IPS-20b (cell line): ENCODE data around the gene SUGCT.

Source experiments
- H3K27ac ChIP-seq: one replicate; pipeline ENCODE4 v1.5.1; 2013; ENCODE audit warnings: low read length
- H3K27me3 ChIP-seq: 2 replicates; pipeline ENCODE4 v1.6.1; 2013; ENCODE audit warnings: mild to moderate bottlenecking, low read length, inconsistent platforms; ENCODE audit not compliant: insufficient read depth
- H3K36me3 ChIP-seq: 2 replicates; pipeline ENCODE4 v1.6.1; 2013; ENCODE audit warnings: low read depth, mild to moderate bottlenecking, inconsistent platforms, low read length, moderate library complexity; ENCODE audit not compliant: insufficient read depth
- H3K4me1 ChIP-seq: 2 replicates; pipeline ENCODE4 v1.6.1; 2013; ENCODE audit warnings: mild to moderate bottlenecking, control low read depth, inconsistent platforms, low read length, moderate library complexity; ENCODE audit not compliant: insufficient read depth
- H3K4me3 ChIP-seq: 2 replicates; pipeline ENCODE4 v1.5.1; 2013; ENCODE audit warnings: mild to moderate bottlenecking, low read length, inconsistent platforms
- H3K9ac ChIP-seq: 2 replicates; pipeline ENCODE4 v1.6.1; 2013; ENCODE audit warnings: low read depth, mild to moderate bottlenecking, inconsistent platforms, low read length, moderate library complexity
- H3K9me3 ChIP-seq: 2 replicates; pipeline ENCODE4 v1.6.1; 2013; ENCODE audit warnings: mild to moderate bottlenecking, low read depth, low read length, inconsistent platforms; ENCODE audit not compliant: insufficient read depth

Gene SUGCT

GRCh38 chr7:40175725-40176510, 41.1 kb downstream of the SUGCT start:
- Histone ChIP-seq H3K4me1 (peaks cover 4% of the 10 kb centered on the region; the same call in 1 of the 2 replicates), H3K9me3 (no peaks in the 10 kb centered on the region), H3K9ac (no peak overlapping the region), H3K27ac (no peak overlapping the region), H3K4me3 (no peak overlapping the region), H3K36me3 (no peaks in the 10 kb centered on the region), H3K27me3 (no peaks in the 10 kb centered on the region)

GRCh38 chr7:40177071-40177470, 42.3 kb downstream of the SUGCT start:
- no peaks in the 10 kb centered on the region for H3K36me3 ChIP-seq
- no peaks in the 10 kb centered on the region for H3K9me3 ChIP-seq
- no peak overlapping the region for H3K4me3 ChIP-seq
- H3K27ac ChIP-seq, result no peak overlapping the region
- no peaks in the 10 kb centered on the region for H3K4me1 ChIP-seq
- H3K9ac ChIP-seq, result no peak overlapping the region
- no peaks in the 10 kb centered on the region for H3K27me3 ChIP-seq

GRCh38 chr7:40182452-40182851, 47.6 kb downstream of the SUGCT start:
- Histone ChIP-seq H3K4me1 (no peaks in the 10 kb centered on the region), H3K27me3 (no peaks in the 10 kb centered on the region), H3K9me3 (no peaks in the 10 kb centered on the region), H3K4me3 (no peak overlapping the region), H3K9ac (no peak overlapping the region), H3K36me3 (no peaks in the 10 kb centered on the region), H3K27ac (no peak overlapping the region)

- H3K9me3 ChIP-seq, result no peaks in the 10 kb centered on the region
- no peak overlapping the region for H3K9ac ChIP-seq
- no peak overlapping the region for H3K4me3 ChIP-seq
Measured at GRCh38 chr7:40186586-40186985, 51.8 kb downstream of the SUGCT start.

GRCh38 chr7:40192036-40192435, 57.2 kb downstream of the SUGCT start:
- Histone ChIP-seq H3K36me3 (no peaks in the 10 kb centered on the region), H3K27ac (no peak overlapping the region), H3K9ac (no peak overlapping the region), H3K9me3 (no peaks in the 10 kb centered on the region), H3K4me1 (no peaks in the 10 kb centered on the region), H3K27me3 (no peaks in the 10 kb centered on the region), H3K4me3 (no peak overlapping the region)

More at GRCh38 chr7:40186586-40186985, 51.8 kb downstream of the SUGCT start:
- no peak overlapping the region for H3K27ac ChIP-seq
- no peaks in the 10 kb centered on the region for H3K36me3 ChIP-seq
- no peaks in the 10 kb centered on the region for H3K4me1 ChIP-seq
- no peaks in the 10 kb centered on the region for H3K27me3 ChIP-seq

GRCh38 chr7:40194745-40195144, 59.9 kb downstream of the SUGCT start:
- H3K27ac ChIP-seq, result no peak overlapping the region
- H3K36me3 ChIP-seq, result no peaks in the 10 kb centered on the region
- no peaks in the 10 kb centered on the region for H3K9me3 ChIP-seq
- H3K4me3 ChIP-seq, result no peak overlapping the region
- no peak overlapping the region for H3K9ac ChIP-seq
- no peaks in the 10 kb centered on the region for H3K27me3 ChIP-seq
- H3K4me1 ChIP-seq, result no peaks in the 10 kb centered on the region

GRCh38 chr7:40197527-40197926, 62.7 kb downstream of the SUGCT start:
- Histone ChIP-seq H3K4me1 (no peaks in the 10 kb centered on the region), H3K27me3 (no peaks in the 10 kb centered on the region), H3K4me3 (no peak overlapping the region), H3K9ac (no peak overlapping the region), H3K27ac (no peak overlapping the region), H3K9me3 (no peaks in the 10 kb centered on the region), H3K36me3 (no peaks in the 10 kb centered on the region)

- Histone ChIP-seq H3K4me1 (no peaks in the 10 kb centered on the region), H3K9me3 (no peaks in the 10 kb centered on the region), H3K36me3 (no peaks in the 10 kb centered on the region), H3K27me3 (no peaks in the 10 kb centered on the region), H3K27ac (no peak overlapping the region), H3K9ac (no peak overlapping the region), H3K4me3 (no peak overlapping the region)
Measured at GRCh38 chr7:40199076-40199802, 64.4 kb downstream of the SUGCT start.

- no peak overlapping the region for H3K4me3 ChIP-seq
- H3K36me3 ChIP-seq, result no peaks in the 10 kb centered on the region
- H3K4me1 ChIP-seq, result no peaks in the 10 kb centered on the region
- H3K27me3 ChIP-seq, result no peaks in the 10 kb centered on the region
- no peaks in the 10 kb centered on the region for H3K9me3 ChIP-seq
- H3K9ac ChIP-seq, result no peak overlapping the region
- H3K27ac ChIP-seq, result no peak overlapping the region
Measured at GRCh38 chr7:40200791-40201190, 66.0 kb downstream of the SUGCT start.

- H3K9me3 ChIP-seq, result no peaks in the 10 kb centered on the region
- no peak overlapping the region for H3K4me3 ChIP-seq
- no peak overlapping the region for H3K27ac ChIP-seq
- H3K9ac ChIP-seq, result no peak overlapping the region
- no peaks in the 10 kb centered on the region for H3K4me1 ChIP-seq
- no peaks in the 10 kb centered on the region for H3K36me3 ChIP-seq
- H3K27me3 ChIP-seq, result no peaks in the 10 kb centered on the region
Measured at GRCh38 chr7:40202851-40203250, 68.0 kb downstream of the SUGCT start.

- no peak overlapping the region for H3K4me3 ChIP-seq
- H3K27me3 ChIP-seq, result no peaks in the 10 kb centered on the region
- H3K9ac ChIP-seq, result no peak overlapping the region
- H3K27ac ChIP-seq, result no peak overlapping the region
- no peaks in the 10 kb centered on the region for H3K9me3 ChIP-seq
- no peaks in the 10 kb centered on the region for H3K4me1 ChIP-seq
- H3K36me3 ChIP-seq, result no peaks in the 10 kb centered on the region
Measured at GRCh38 chr7:40204581-40204980, 69.8 kb downstream of the SUGCT start.

GRCh38 chr7:40205992-40206391, 71.2 kb downstream of the SUGCT start:
- H3K4me3 ChIP-seq, result no peak overlapping the region
- no peaks in the 10 kb centered on the region for H3K4me1 ChIP-seq
- no peaks in the 10 kb centered on the region for H3K36me3 ChIP-seq
- H3K27ac ChIP-seq, result no peak overlapping the region
- H3K27me3 ChIP-seq, result no peaks in the 10 kb centered on the region
- no peak overlapping the region for H3K9ac ChIP-seq
- no peaks in the 10 kb centered on the region for H3K9me3 ChIP-seq
